ENCODE data around the gene GPR176.

Gene GPR176

GRCh38 chr15:39788108-39788507 lies 132.0 kb downstream of the GPR176 start:
- Histone ChIP-seq H2AFZ (ENCODE audit: low read length) (no peak overlapping the region), H3K79me2 (ENCODE audit: insufficient read depth, low read length) (peaks cover 23% of the 10 kb centered on the region), H3K4me1 (ENCODE audit: insufficient read depth, low read length, poor library complexity, severe bottlenecking) (peaks cover 79% of the 10 kb centered on the region), H3K9me2 (replicated peaks; ENCODE audit: low read depth, low read length) (no peaks in the 10 kb centered on the region), H4K20me1 (ENCODE audit: insufficient read depth, low read length, poor library complexity, severe bottlenecking) (no peaks in the 10 kb centered on the region), H3K9ac (ENCODE audit: low read depth, low read length, poor library complexity, severe bottlenecking) (peak overlapping the region; percentile 19), H3K36me3 (ENCODE audit: insufficient read depth, low read length) (no peaks in the 10 kb centered on the region), H3F3A (ENCODE audit: low read depth) (no peaks in the 10 kb centered on the region), H3K4me2 (ENCODE audit: low read depth, low read length, poor library complexity, severe bottlenecking) (peak overlapping the region; percentile 86), H3K4me3 (ENCODE audit: low read length, poor library complexity, severe bottlenecking) (no peak overlapping the region), H3K27me3 (ENCODE audit: insufficient read depth, low read length, poor library complexity, severe bottlenecking) (no peaks in the 10 kb centered on the region), H3K9me3 (ENCODE audit: insufficient read depth, low read depth, low read length) (no peaks in the 10 kb centered on the region)
- no peak for TF ChIP-seq EZH2phosphoT487 (IDR thresholded peaks at IDR 0.05; ENCODE audit: borderline replicate concordance)
- TF ChIP-seq CTCF (conservative IDR thresholded peaks at IDR 0.05; ENCODE audit: low read length): no peak

GRCh38 chr15:39787479-39787878 lies 132.6 kb downstream of the GPR176 start:
- Histone ChIP-seq H3K27me3 (ENCODE audit: insufficient read depth, low read length, poor library complexity, severe bottlenecking) (no peaks in the 10 kb centered on the region), H3K4me2 (ENCODE audit: low read depth, low read length, poor library complexity, severe bottlenecking) (peak overlapping the region; percentile 86)
- TF ChIP-seq EZH2phosphoT487 (IDR thresholded peaks at IDR 0.05; ENCODE audit: borderline replicate concordance) (no peak), CTCF (conservative IDR thresholded peaks at IDR 0.05; ENCODE audit: low read length) (no peak)

GRCh38 chr15:39786447-39787056 lies 133.5 kb downstream of the GPR176 start:
- peak overlapping the region; percentile 28 for H3K9ac ChIP-seq (ENCODE audit: low read depth, low read length, poor library complexity, severe bottlenecking)
- no peaks in the 10 kb centered on the region for H3K9me2 ChIP-seq (replicated peaks; ENCODE audit: low read depth, low read length)
- H3K4me3 ChIP-seq (ENCODE audit: low read length, poor library complexity, severe bottlenecking): peak overlapping the region; percentile 81
- no peaks in the 10 kb centered on the region for H3K9me3 ChIP-seq (ENCODE audit: insufficient read depth, low read depth, low read length)
- H4K20me1 ChIP-seq (ENCODE audit: insufficient read depth, low read length, poor library complexity, severe bottlenecking): no peaks in the 10 kb centered on the region
- no peaks in the 10 kb centered on the region for H3F3A ChIP-seq (ENCODE audit: low read depth)
- peaks cover 74% of the 10 kb centered on the region for H3K4me1 ChIP-seq (ENCODE audit: insufficient read depth, low read length, poor library complexity, severe bottlenecking)
- TF ChIP-seq EZH2phosphoT487 (IDR thresholded peaks at IDR 0.05; ENCODE audit: borderline replicate concordance) (no peak), CTCF (conservative IDR thresholded peaks at IDR 0.05; ENCODE audit: low read length) (peak; percentile 74)
- H3K27me3 ChIP-seq (ENCODE audit: insufficient read depth, low read length, poor library complexity, severe bottlenecking): no peaks in the 10 kb centered on the region
- peaks cover 27% of the 10 kb centered on the region for H3K79me2 ChIP-seq (ENCODE audit: insufficient read depth, low read length)
- no peak overlapping the region for H2AFZ ChIP-seq (ENCODE audit: low read length)
- peak overlapping the region; percentile 86 for H3K4me2 ChIP-seq (ENCODE audit: low read depth, low read length, poor library complexity, severe bottlenecking)
- H3K36me3 ChIP-seq (ENCODE audit: insufficient read depth, low read length): no peaks in the 10 kb centered on the region

More at GRCh38 chr15:39787479-39787878, 132.6 kb downstream of the GPR176 start:
- H3K36me3 ChIP-seq (ENCODE audit: insufficient read depth, low read length): no peaks in the 10 kb centered on the region
- no peaks in the 10 kb centered on the region for H4K20me1 ChIP-seq (ENCODE audit: insufficient read depth, low read length, poor library complexity, severe bottlenecking)
- no peaks in the 10 kb centered on the region for H3K9me3 ChIP-seq (ENCODE audit: insufficient read depth, low read depth, low read length)
- no peaks in the 10 kb centered on the region for H3F3A ChIP-seq (ENCODE audit: low read depth)
- H3K9me2 ChIP-seq (replicated peaks; ENCODE audit: low read depth, low read length): no peaks in the 10 kb centered on the region
- H3K4me3 ChIP-seq (ENCODE audit: low read length, poor library complexity, severe bottlenecking): no peak overlapping the region
- 0 out of 2 replicates have a peak overlapping the region, but pooled peaks have one; percentile 9 for H2AFZ ChIP-seq (ENCODE audit: low read length)
- H3K4me1 ChIP-seq (ENCODE audit: insufficient read depth, low read length, poor library complexity, severe bottlenecking): peaks cover 74% of the 10 kb centered on the region
- peak overlapping the region; percentile 28 for H3K9ac ChIP-seq (ENCODE audit: low read depth, low read length, poor library complexity, severe bottlenecking)
- peaks cover 27% of the 10 kb centered on the region for H3K79me2 ChIP-seq (ENCODE audit: insufficient read depth, low read length)
